NCI-H2227 (cell line): ENCODE results near the gene ICE2.
A peak's percentile ranks its signal among the peaks of the same experiment; 100 is the strongest.

Experiments
- DNase-seq: peaks from one replicate; lab custom pipeline; 2025; ENCODE audit not compliant: unreplicated experiment; lab: John Stamatoyannopoulos, UW

The ICE2 gene

GRCh38 chr15:60391722-60392315, 87.1 kb downstream of the ICE2 start:
- DNase-seq: no peak

GRCh38 chr15:60390871-60391501, 88.0 kb downstream of the ICE2 start:
- DNase-seq: no peak

GRCh38 chr15:60390231-60390630, 88.7 kb downstream of the ICE2 start:
- DNase-seq: no peak

GRCh38 chr15:60389261-60390077, 89.5 kb downstream of the ICE2 start:
- DNase-seq: no peak

- DNase-seq: no peak
Observed at GRCh38 chr15:60387321-60387720, 91.6 kb downstream of the ICE2 start.

- DNase-seq: no peak
Observed at GRCh38 chr15:60386615-60387014, 92.3 kb downstream of the ICE2 start.

- DNase-seq: no peak
Observed at GRCh38 chr15:60385620-60386552, 93.1 kb downstream of the ICE2 start.

GRCh38 chr15:60384526-60385126, 94.3 kb downstream of the ICE2 start:
- DNase-seq: no peak

- no peak for DNase-seq
Observed at GRCh38 chr15:60384053-60384452, 94.9 kb downstream of the ICE2 start.

- no peak for DNase-seq
Observed at GRCh38 chr15:60382773-60383674, 95.9 kb downstream of the ICE2 start.

- no peak for DNase-seq
Observed at GRCh38 chr15:60381148-60381788, 97.7 kb downstream of the ICE2 start.

- DNase-seq: no peak
Observed at GRCh38 chr15:60379525-60380274, 99.2 kb downstream of the ICE2 start.

- no peak for DNase-seq
Observed at GRCh38 chr15:60379185-60379524, 99.8 kb downstream of the ICE2 start.

- no peak for DNase-seq
Observed at GRCh38 chr15:60376677-60377095, 102.3 kb downstream of the ICE2 start.

GRCh38 chr15:60375306-60375705, 103.6 kb downstream of the ICE2 start:
- DNase-seq: no peak

GRCh38 chr15:60374628-60375081, 104.3 kb downstream of the ICE2 start:
- DNase-seq: peak; percentile 11

- DNase-seq: no peak
Observed at GRCh38 chr15:60374209-60374608, 104.7 kb downstream of the ICE2 start.

GRCh38 chr15:60373745-60374144, 105.2 kb downstream of the ICE2 start:
- no peak for DNase-seq
